Superior temporal gyrus (tissue), 1 donor: Measurements from ENCODE around the gene AK5.

Source experiments
- DNase-seq: peaks from one replicate; pipeline ENCODE4 v3.0.0-alpha.2; 2016; ENCODE audit errors: extremely low spot score

The AK5 gene

DNA sequence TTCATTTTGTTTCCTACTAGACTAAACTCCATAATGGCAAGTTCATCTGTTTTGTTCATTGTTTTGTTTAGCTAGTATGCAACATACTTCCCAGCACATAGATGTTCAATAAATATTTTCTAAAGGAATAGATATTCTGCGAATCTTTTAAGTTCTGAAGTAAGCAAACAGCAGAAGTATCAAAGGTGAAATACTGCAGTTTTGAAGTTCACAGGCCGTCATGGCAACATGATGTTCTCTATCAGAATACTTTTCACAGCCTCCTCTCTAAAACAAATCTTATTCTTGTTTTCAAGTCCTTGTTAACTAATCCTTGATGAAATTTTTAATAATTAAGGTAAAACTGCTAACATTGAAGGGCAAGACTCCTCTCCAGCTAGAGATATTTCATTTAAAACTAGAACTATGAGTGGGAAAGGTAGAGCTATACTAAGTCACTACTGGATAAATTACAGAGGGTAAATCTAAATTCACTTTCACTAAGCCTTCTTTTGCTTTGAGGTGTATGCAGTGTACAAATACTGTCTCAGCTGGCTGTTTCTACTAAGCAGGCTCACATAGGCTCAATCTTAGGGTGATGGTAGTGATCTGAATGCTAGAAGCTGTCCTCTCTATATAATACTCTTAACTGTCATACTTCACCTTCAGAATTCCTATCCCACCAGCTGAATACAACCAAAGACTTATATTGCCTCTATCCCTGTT is 303.9 kb downstream of the AK5 start:
- DNase-seq = no peak

DNA sequence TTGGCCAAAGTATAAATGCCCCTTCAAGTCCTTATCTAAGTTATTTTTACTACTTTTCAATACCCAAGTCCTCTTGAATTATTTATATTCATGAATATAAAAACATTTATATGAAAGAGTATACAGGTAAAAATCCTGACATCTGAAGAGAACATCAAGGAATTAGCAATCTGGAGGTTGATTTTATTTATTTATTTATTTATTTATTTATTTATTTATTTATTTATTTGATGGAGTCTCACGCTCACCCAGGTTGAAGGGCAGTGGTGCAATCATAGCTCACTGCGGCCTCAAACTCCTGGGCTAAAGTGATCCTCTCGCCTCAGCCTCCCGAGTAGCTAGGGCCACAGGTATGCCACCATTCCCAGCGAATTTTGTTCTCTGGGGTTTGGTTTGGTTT is 307.4 kb downstream of the AK5 start:
- DNase-seq = no peak

DNA sequence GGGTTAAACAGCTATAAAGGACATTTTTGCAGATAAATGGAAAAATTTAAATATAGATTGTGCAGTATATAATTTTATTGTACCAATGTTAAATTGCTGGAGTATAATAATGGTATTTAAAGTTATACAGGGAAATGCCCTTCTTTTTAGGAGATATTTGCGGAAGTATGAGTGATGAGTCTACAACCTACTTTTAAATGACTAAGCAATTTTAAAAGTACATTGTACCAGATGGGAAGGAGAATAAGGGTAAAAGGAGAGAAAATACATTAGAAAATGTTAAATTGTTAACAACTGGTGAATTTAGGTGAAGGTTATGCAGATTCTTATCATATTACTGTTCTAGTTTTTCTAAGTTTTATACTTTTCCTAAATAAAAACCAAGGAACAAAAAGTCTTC is 308.8 kb downstream of the AK5 start:
- no peak for DNase-seq

DNA sequence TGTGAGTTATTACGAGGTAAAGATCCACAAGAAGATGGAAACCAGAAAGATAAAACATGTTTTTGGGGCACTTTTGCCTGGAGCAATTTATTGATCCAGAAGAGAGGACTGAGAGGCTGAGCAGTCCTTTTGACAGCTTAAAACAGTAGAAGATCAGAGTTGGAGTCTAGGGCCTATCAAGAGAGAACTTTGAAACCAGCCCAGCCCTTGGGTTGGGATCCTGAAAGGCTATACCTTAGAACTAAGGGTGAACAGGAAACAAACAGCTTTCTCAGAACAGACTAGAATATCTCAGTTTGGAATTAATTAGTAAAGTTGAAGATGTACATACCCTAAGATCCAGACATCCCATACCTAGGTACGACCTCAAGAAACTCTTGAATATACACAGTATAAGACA is 311.1 kb downstream of the AK5 start:
- no peak for DNase-seq

DNA sequence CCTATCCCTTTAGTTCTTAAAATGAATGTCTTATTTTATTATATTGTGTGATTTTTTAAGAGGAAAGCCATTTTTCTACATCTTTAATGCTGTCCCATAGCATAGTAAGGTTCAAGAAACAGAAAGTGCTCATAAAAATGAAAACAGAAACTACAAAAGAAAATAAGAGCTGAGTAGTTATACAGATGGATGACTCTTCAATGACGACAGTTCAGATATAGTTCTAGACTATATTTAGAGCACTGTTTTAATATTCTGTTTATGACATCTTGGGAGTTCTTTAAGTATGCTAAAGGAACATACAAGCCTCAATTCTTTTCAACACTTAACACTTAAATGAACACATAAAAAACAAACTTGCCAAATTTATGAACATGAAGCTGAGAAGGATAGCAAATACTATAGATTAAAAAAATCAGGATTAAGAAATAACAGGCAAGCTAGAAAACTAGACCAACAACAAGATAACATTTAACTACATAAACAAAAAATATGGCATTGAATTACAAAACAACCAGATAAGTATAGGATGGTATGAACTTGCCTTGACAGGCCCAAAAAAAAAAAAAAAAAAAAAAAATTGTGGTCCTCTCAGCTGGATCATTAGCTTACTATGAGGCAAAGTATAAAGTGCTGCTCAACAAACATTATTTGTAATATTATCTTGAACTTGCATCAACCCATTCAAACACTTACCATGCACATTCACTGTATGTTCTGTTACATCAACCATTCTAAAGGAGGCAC is 312.7 kb downstream of the AK5 start:
- DNase-seq = no peak

DNA sequence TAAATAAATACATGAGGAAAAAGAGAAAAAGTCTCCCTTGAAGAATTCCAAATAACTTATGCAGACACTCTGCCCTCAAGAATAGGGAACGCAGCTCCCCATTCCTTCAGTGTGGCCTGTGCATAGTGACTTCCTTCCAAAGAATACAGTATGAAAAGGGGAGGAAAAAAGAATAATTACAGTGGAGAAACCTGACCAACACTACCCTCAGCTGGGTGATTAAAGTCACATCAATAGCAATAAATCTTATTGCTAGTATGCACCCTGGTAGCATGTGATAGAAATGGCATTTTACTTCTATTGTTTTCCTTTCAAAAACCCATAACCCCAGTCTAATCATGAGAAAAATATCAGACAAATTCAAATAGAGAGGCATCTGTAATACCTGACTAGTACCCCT is 315.5 kb downstream of the AK5 start:
- DNase-seq = no peak

DNA sequence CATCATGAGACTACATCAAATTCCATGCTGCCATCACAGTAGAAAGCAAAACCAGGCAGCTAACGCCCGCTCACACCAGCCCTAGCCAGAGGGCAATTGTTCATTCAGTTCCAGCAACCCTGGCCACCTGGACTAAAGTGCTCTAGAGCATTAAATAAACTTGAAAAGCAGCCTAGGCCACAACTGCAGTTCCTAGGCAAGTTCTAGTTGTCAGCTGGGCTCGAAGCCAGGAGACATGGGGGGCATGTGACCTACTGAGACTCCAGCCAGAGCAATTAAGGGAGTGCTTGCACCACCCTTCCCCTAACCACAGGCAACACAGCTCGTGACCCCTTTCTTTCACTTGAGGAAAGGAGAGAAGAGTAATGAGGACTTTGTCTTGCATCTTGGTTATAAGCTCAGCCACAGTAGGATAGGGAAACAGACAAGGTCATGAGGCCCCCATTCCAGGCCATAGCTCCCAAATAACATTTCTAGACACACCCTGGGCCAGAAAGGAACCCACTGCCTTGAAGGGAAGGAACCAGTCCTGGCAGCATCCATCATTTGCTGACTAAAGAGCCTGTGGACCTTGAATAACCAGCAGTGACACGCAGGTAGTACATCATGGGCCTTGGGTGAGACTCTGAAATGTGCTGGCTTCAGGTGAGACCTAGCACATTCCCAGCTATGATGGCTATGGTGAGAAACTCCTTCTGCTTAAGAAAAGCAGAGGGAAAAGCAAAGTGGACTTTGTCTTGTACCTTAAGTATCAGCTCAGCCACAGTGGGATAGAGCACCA is 323.6 kb downstream of the AK5 start:
- peak; percentile 41 for DNase-seq

DNA sequence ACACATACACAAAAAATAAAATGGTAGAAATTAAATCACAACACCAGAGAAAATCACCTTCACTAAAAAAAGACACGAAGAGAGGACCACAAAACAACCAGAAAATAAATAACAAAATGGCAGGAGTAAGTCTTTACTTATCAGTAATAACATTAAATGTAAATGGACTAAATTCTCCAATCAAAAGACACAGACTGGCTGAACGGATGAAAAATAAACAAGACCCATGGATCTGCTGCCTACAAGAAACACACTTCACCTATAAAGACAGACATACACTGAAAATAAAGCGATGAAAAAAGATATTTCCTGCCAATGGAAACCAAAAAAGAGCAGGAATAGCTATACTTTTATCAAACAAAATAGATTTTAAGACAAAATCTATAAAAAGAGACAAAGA is 327.1 kb downstream of the AK5 start:
- DNase-seq = no peak
